MG63 (cell line): ENCODE measurements around the gene XRN2. TPM values are rescaled to one million over a fixed set of nuclear protein-coding genes. Genes with fewer than 3 reads are reported as not detected.

Experiments used
- DNase-seq: peaks from one replicate; pipeline ENCODE4 v3.0.0-alpha.2; 2020
- H3K27me3 ChIP-seq: fragments of 250-450 bp; sonication (Bioruptor Pico); 2 replicates; pipeline ENCODE4 v1.5.1; 2020; ENCODE audit warnings: mild to moderate bottlenecking, moderate library complexity
- H3K36me3 ChIP-seq: fragments of 250-450 bp; sonication (Bioruptor Pico); 2 replicates; pipeline ENCODE4 v1.5.1; 2020; ENCODE audit warnings: mild to moderate bottlenecking, moderate library complexity
- H3K4me3 ChIP-seq: fragments of 250-450 bp; sonication (Bioruptor Pico); 2 replicates; pipeline ENCODE4 v1.5.1; 2020; ENCODE audit warnings: mild to moderate bottlenecking, moderate library complexity
- H3K9me3 ChIP-seq: fragments of 250-450 bp; sonication (Bioruptor Pico); 2 replicates; pipeline ENCODE4 v1.5.1; 2020; ENCODE audit warnings: mild to moderate bottlenecking, moderate library complexity
- total RNA-seq: library from RNA; depleted of rRNA; stranded (reverse); fragments of >200 nt; shearing (Covaris generic); gene quantifications from 2 replicates; pipeline ENCODE4 v1.2.3, GENCODE V29; 2014; ENCODE audit warnings: low replicate concordance; rRNA removed

Gene XRN2
- total RNA-seq, result 79.9 and 105 TPM in 2 replicates

DNA sequence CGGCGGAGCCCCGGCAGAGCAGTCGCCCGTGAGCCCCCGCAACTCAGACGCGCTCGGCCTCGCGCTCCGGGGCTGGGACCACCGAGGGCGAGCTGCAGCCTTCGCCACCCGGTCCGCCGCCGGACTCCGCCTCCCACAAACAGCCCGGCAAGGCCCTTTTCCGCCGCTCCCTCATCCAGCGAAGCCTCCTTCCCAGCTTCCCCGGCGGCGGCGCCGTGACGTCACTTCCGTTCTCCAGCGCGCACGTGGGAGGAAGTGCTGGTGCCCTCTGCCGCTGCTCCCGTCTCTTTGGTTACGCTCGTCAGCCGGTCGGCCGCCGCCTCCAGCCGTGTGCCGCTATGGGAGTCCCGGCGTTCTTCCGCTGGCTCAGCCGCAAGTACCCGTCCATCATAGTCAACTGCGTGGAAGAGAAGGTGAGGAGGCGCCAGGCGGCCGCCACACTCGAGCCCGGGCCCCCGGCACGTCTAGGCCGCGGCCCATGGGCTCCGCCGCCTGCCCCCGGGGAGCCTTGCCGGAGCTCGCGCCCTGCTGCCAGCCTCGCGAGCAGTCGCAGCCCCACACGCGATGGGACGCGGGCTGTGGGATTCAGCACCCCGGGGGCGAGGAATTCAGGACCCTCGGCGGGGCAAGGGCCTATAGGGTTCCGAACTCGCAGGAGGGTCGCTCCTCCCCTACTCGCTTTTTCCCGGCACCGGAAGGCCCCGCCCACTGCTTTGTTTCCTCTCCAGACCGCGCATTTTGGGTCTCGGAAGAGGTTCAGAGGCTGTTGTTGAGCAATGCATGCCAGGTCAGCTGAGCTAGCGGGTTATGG is at the start of gene XRN2:
XRN2 (plus strand) TSS at position 271 of the 811 bp plus-strand sequence; CDS start at position 339, 68 bp downstream.
- H3K4me3 ChIP-seq, result peak within 1 kb of the TSS; percentile 83
- DNase-seq, result peak; percentile 92

GRCh38 chr20:21257192-21257591 is 45.9 kb upstream of the XRN2 start:
- Histone ChIP-seq H3K36me3 (no peaks in the 10 kb centered on the region), H3K27me3 (no peaks in the 10 kb centered on the region), H3K4me3 (no peak overlapping the region), H3K9me3 (no peaks in the 10 kb centered on the region)
- DNase-seq, result no peak

More for the DNA sequence above, at the start of gene XRN2:
- no peaks in the 10 kb centered on the region for H3K27me3 ChIP-seq
- no peaks in the 10 kb centered on the region for H3K9me3 ChIP-seq
- H3K36me3 ChIP-seq, result peaks cover 2% of the 10 kb centered on the region

- Histone ChIP-seq H3K27me3 (no peaks in the 10 kb centered on the region), H3K4me3 (no peak overlapping the region), H3K36me3 (no peaks in the 10 kb centered on the region), H3K9me3 (no peaks in the 10 kb centered on the region)
- DNase-seq, result no peak
Measured at GRCh38 chr20:21258411-21258810, 44.7 kb upstream of the XRN2 start.

- Histone ChIP-seq H3K9me3 (no peaks in the 10 kb centered on the region), H3K36me3 (no peaks in the 10 kb centered on the region), H3K27me3 (no peaks in the 10 kb centered on the region), H3K4me3 (no peak overlapping the region)
- DNase-seq, result no peak
Measured at GRCh38 chr20:21259346-21259745, 43.8 kb upstream of the XRN2 start.

GRCh38 chr20:21262812-21263211 is 40.3 kb upstream of the XRN2 start:
- no peaks in the 10 kb centered on the region for H3K36me3 ChIP-seq
- H3K9me3 ChIP-seq, result no peaks in the 10 kb centered on the region
- DNase-seq, result peak; percentile 88

GRCh38 chr20:21265261-21266190 is 37.6 kb upstream of the XRN2 start:
- no peaks in the 10 kb centered on the region for H3K27me3 ChIP-seq
- no peaks in the 10 kb centered on the region for H3K9me3 ChIP-seq
- no peak for DNase-seq
- no peak overlapping the region for H3K4me3 ChIP-seq
- H3K36me3 ChIP-seq, result no peaks in the 10 kb centered on the region

More at GRCh38 chr20:21262812-21263211, 40.3 kb upstream of the XRN2 start:
- H3K27me3 ChIP-seq, result no peaks in the 10 kb centered on the region
- H3K4me3 ChIP-seq, result no peak overlapping the region

DNA sequence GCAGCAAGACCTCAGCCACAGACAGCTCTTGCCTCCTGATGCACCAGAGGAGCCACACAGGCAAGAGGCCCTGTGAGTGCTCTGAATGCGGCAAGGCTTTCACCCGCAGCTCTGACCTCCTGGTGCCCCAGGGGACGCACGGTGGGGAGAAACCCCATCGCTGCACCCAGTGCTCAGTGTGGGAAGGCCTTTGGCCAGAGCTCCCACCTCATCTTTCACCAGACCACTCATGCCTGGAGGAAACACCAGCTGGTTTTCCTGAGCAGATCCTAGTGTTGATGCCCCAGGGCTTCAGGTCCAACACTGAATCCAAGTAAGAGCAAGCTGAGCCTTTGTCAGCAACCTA is 37.0 kb upstream of the XRN2 start:
- Histone ChIP-seq H3K9me3 (no peaks in the 10 kb centered on the region), H3K4me3 (no peak overlapping the region), H3K27me3 (no peaks in the 10 kb centered on the region), H3K36me3 (no peaks in the 10 kb centered on the region)
- DNase-seq, result no peak

GRCh38 chr20:21269772-21270171 is 33.4 kb upstream of the XRN2 start:
- Histone ChIP-seq H3K9me3 (no peaks in the 10 kb centered on the region), H3K4me3 (no peak overlapping the region), H3K36me3 (no peaks in the 10 kb centered on the region), H3K27me3 (no peaks in the 10 kb centered on the region)
- DNase-seq, result no peak

DNA sequence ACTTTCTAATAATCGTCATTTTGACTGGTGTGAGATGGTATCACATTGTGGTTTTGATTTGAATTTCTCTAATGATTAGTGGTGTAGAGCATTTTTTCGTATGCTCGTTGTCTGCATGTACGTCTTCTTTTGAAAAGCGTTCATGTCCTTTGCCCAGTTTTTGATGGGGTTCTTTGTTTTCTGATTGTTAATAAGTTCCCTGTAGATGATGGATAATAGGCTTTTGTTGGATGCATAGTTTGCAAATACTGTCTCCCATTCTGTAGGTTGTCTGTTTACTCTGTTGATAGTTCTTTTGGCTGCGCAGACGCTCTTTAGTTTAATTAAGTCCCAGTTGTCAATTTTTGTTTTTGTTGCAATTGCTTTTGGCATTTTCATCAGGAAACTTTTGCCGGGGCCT is 32.3 kb upstream of the XRN2 start:
- H3K36me3 ChIP-seq, result no peaks in the 10 kb centered on the region
- H3K27me3 ChIP-seq, result no peaks in the 10 kb centered on the region
- no peak for DNase-seq
- H3K4me3 ChIP-seq, result no peak overlapping the region
- no peaks in the 10 kb centered on the region for H3K9me3 ChIP-seq

- H3K4me3 ChIP-seq, result no peak overlapping the region
- no peaks in the 10 kb centered on the region for H3K9me3 ChIP-seq
- H3K36me3 ChIP-seq, result no peaks in the 10 kb centered on the region
- no peak for DNase-seq
- H3K27me3 ChIP-seq, result no peaks in the 10 kb centered on the region
Measured at GRCh38 chr20:21272279-21272678, 30.9 kb upstream of the XRN2 start.

- H3K9me3 ChIP-seq, result no peaks in the 10 kb centered on the region
- no peaks in the 10 kb centered on the region for H3K36me3 ChIP-seq
- no peak overlapping the region for H3K4me3 ChIP-seq
- no peak for DNase-seq
- H3K27me3 ChIP-seq, result no peaks in the 10 kb centered on the region
Measured at GRCh38 chr20:21272679-21273078, 30.5 kb upstream of the XRN2 start.

GRCh38 chr20:21273755-21274386 is 29.3 kb upstream of the XRN2 start:
- no peak for DNase-seq
- Histone ChIP-seq H3K4me3 (no peak overlapping the region), H3K9me3 (no peaks in the 10 kb centered on the region), H3K27me3 (no peaks in the 10 kb centered on the region), H3K36me3 (no peaks in the 10 kb centered on the region)

GRCh38 chr20:21278829-21279228 is 24.3 kb upstream of the XRN2 start:
- no peak for DNase-seq

DNA sequence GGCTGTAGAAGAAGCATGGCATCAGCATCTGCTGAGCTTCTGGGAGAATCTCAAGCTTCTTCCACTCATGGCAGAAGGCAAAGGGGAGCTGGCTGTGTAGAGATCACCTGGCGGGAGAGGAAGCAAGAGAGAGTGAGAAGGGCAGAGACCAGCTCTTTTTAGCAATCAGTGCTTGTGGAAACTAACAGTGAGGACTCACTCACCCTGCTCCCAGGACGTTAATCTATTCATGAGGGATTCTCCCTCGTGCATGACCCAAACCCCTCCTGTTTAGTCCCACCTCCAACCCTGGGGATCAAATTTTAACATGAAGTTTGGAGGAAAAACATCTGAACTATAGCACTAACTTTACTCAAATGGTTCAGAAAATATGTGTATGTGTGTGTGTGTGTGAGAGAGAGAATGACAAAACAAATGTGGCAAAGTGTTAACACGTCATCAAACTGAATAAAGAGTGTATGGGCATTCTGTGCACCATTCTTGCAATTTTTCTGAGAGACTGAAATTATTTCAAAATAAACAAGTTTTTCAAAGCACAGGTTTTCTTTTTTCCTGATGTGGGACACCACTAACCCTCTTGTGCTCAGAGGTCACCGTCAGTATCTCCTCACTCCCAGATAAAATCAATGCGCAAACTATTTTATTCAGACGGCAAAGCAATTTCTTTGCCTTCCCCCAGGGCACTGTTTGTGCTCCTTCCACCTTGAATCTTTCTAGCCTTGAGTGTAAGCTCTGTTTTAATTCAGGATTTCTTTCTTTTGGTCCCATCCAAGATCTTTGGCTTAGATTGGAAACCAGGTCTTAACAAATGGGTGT is 23.2 kb upstream of the XRN2 start:
- no peaks in the 10 kb centered on the region for H3K9me3 ChIP-seq

More at GRCh38 chr20:21278829-21279228, 24.3 kb upstream of the XRN2 start:
- H3K9me3 ChIP-seq, result no peaks in the 10 kb centered on the region
- H3K4me3 ChIP-seq, result no peak overlapping the region
- no peaks in the 10 kb centered on the region for H3K27me3 ChIP-seq
- no peaks in the 10 kb centered on the region for H3K36me3 ChIP-seq

DNA sequence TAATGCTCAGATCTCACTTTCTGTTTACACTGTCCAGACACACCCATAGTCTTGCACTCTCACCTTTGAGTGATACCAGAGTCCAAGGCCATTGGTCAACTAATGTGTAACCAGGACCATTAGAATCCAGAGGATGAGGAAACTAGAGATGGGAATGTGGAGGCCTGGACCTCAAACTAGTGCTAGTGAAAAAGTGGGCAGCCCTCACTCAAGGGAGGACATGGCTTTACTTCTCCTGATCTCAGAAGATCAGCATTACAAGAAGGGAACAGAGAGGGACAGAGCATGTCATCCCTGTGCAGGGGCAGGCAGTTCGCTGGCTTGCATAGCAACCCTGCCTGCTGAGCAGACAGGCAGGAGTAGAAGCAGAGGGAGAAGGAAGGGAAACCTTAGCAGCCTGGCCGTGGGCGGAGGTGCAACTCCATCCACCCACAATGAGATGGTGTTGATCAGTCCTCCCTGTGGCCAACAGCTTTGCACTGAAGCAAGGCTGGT is 22.6 kb upstream of the XRN2 start:
- H3K27me3 ChIP-seq, result no peaks in the 10 kb centered on the region
- no peak for DNase-seq
- no peaks in the 10 kb centered on the region for H3K36me3 ChIP-seq
- H3K4me3 ChIP-seq, result no peak overlapping the region
- H3K9me3 ChIP-seq, result no peaks in the 10 kb centered on the region

More for the DNA sequence above, 23.2 kb upstream of the XRN2 start:
- Histone ChIP-seq H3K36me3 (no peaks in the 10 kb centered on the region), H3K27me3 (no peaks in the 10 kb centered on the region), H3K4me3 (no peak overlapping the region)
- no peak for DNase-seq

- no peak overlapping the region for H3K4me3 ChIP-seq
- DNase-seq, result no peak
- no peaks in the 10 kb centered on the region for H3K27me3 ChIP-seq
- no peaks in the 10 kb centered on the region for H3K9me3 ChIP-seq
- no peaks in the 10 kb centered on the region for H3K36me3 ChIP-seq
Measured at GRCh38 chr20:21286775-21287174, 16.4 kb upstream of the XRN2 start.
